GM12865 (cell line): ENCODE measurements around the gene SLC25A26.

Experiments used
- DNase-seq: peaks from one replicate; pipeline ENCODE4 v3.0.0; 2010; ENCODE audit warnings: low read depth
- H3K4me3 ChIP-seq: 2 replicates; pipeline ENCODE4 v1.5.1; 2011; ENCODE audit warnings: mild to moderate bottlenecking, low read depth, low read length, control low read depth
- TF ChIP-seq, protein P1 (sequence below): IDR thresholded peaks from 2 replicates; pipeline ENCODE4 v1.5.1; 2011; ENCODE audit warnings: low read length, control low read depth, low read depth, inconsistent platforms; ENCODE audit not compliant: insufficient read depth; ENCODE audit errors: missing control alignments

Gene SLC25A26

DNA sequence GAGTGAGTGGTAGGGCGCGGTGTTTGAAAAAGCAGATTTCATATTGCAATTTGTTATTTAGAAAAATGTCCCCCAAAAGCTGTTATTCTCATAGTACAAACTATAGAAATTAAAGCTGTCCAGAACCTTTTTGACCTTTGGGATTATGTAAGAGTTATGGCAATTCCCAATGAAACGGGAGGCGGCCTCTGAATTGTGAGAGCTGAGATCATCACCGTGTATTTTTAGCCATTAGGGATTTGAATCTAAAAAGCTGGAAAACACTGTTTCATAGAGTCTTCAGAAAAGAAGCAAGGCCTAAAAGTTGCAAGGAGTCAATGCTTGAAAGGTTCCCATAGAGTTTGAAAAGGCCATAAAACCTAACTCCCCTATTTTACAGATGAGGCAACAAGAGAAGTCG, 38.6 kb upstream of the SLC25A26 start:
- no peak for DNase-seq
- no peak overlapping the region for H3K4me3 ChIP-seq
- TF ChIP-seq, protein P1, sequence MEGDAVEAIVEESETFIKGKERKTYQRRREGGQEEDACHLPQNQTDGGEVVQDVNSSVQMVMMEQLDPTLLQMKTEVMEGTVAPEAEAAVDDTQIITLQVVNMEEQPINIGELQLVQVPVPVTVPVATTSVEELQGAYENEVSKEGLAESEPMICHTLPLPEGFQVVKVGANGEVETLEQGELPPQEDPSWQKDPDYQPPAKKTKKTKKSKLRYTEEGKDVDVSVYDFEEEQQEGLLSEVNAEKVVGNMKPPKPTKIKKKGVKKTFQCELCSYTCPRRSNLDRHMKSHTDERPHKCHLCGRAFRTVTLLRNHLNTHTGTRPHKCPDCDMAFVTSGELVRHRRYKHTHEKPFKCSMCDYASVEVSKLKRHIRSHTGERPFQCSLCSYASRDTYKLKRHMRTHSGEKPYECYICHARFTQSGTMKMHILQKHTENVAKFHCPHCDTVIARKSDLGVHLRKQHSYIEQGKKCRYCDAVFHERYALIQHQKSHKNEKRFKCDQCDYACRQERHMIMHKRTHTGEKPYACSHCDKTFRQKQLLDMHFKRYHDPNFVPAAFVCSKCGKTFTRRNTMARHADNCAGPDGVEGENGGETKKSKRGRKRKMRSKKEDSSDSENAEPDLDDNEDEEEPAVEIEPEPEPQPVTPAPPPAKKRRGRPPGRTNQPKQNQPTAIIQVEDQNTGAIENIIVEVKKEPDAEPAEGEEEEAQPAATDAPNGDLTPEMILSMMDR: no peak

DNA sequence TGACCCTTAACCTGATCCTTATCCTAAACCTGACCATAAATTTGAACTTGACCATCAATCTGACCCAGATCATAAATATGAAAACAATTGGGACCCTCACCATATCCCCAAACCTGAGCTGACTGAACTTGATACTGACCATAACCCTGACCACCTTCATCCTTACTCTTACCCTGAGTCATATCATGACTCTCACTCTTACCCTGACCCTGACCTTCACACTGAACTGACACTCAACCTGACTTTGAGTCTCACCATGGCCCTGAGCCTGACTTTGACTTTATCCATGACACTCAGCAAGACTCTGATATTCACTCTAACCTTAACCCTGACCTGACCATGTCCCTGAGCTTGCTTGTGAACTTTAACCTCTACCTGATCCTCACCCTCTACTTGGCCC, 34.3 kb upstream of the SLC25A26 start:
- TF ChIP-seq, protein P1: no peak
- H3K4me3 ChIP-seq: no peak overlapping the region
- no peak for DNase-seq

DNA sequence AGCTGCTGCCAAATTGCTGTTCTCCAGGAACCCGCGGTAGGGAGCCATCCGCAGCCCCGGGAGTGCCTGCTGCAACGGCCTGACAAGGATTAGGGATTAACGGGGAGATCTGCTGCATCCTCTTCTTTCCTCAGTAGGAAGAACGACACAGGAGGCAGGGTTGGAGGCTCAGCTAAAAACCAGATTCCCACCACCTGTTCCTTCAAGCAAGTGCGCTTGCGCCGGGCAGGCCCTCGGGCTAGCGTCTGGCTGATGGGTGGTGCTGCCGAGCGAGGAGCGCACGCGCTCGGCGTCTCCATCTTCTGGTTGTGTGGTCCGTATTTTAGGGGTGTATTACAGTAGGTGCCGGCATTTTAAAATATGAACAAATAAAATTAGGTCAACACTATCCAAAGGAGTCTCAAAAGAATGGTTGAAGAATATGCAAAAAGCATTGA, 25.4 kb upstream of the SLC25A26 start:
- no peak overlapping the region for H3K4me3 ChIP-seq
- TF ChIP-seq, protein P1: no peak
- peak; percentile 55 for DNase-seq

GRCh38 chr3:66196633-66197032, 24.2 kb upstream of the SLC25A26 start:
- DNase-seq: no peak
- TF ChIP-seq, protein P1: no peak
- H3K4me3 ChIP-seq: no peak overlapping the region

DNA sequence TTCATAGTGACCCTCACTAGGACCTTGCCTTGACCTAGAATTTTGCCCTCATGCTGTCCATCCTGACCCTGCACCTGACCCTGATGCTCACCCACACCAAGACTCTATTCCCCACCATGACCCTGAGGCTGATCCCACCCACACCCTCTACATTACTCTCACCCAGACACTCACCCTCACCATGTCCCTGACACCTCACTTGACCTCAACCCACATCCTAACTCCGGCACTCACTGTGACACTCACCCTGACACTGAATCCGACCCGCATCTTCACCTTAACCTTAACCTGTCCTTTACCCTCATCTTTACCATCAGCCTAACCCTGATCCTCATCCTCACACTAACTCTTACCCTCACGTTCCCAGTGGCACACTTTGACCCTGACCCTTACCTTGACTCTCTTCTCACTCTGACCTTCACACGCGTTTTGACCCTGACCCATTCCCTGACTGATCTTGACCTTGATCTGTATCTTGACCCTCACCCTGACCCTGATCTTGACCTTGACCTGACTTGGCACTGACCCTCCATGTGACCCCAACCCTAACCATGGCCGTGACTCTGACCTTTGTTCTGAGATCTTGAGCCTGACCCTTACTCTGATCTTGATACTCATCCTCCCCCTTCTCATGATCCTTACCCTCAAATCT, 22.2 kb upstream of the SLC25A26 start:
- H3K4me3 ChIP-seq: no peak overlapping the region
- TF ChIP-seq, protein P1: no peak
- no peak for DNase-seq

- DNase-seq: no peak
- TF ChIP-seq, protein P1: no peak
These were observed 21.7 kb upstream of the SLC25A26 start for GRCh38 chr3:66199089-66199473.

GRCh38 chr3:66200147-66200546, 20.7 kb upstream of the SLC25A26 start:
- no peak overlapping the region for H3K4me3 ChIP-seq
- TF ChIP-seq, protein P1: no peak
- DNase-seq: no peak

More at GRCh38 chr3:66199089-66199473, 21.7 kb upstream of the SLC25A26 start:
- no peak overlapping the region for H3K4me3 ChIP-seq
